Activated effector memory CD4-positive, alpha-beta T cell treated with Interleukin-2 at 50 U/mL for 16 hours (primary cell): ENCODE results near the gene CHRNA10.

Experiments used
- DNase-seq: peaks from one replicate; pipeline ENCODE4 v3.0.0-alpha.2; 2020

The CHRNA10 gene

GRCh38 chr11:3671334-3672254 is at the start of gene CHRNA10:
CHRNA10 (minus strand) TSS chr11:3671384; CDS start chr11:3671312, 72 bp downstream.
- no peak for DNase-seq

GRCh38 chr11:3712274-3712673 is 41.1 kb upstream of the CHRNA10 start:
- no peak for DNase-seq

- no peak for DNase-seq
Measured at GRCh38 chr11:3710485-3711259, 39.5 kb upstream of the CHRNA10 start.

GRCh38 chr11:3709977-3710376 is 38.8 kb upstream of the CHRNA10 start:
- no peak for DNase-seq

- DNase-seq, result no peak
Measured at GRCh38 chr11:3707176-3707575, 36.0 kb upstream of the CHRNA10 start.

GRCh38 chr11:3703383-3703782 is 32.2 kb upstream of the CHRNA10 start:
- no peak for DNase-seq

GRCh38 chr11:3700910-3701309 is 29.7 kb upstream of the CHRNA10 start:
- DNase-seq, result no peak

- DNase-seq, result no peak
Measured at GRCh38 chr11:3700410-3700809, 29.2 kb upstream of the CHRNA10 start.

GRCh38 chr11:3686751-3687150 is 15.6 kb upstream of the CHRNA10 start:
- DNase-seq, result no peak

GRCh38 chr11:3685923-3686322 is 14.7 kb upstream of the CHRNA10 start:
- DNase-seq, result no peak

GRCh38 chr11:3684819-3685172 is 13.6 kb upstream of the CHRNA10 start:
- no peak for DNase-seq

GRCh38 chr11:3684129-3684818 is 13.1 kb upstream of the CHRNA10 start:
- DNase-seq, result no peak

GRCh38 chr11:3683039-3683438 is 11.9 kb upstream of the CHRNA10 start:
- DNase-seq, result no peak

- DNase-seq, result no peak
Measured at GRCh38 chr11:3679077-3679476, 7.9 kb upstream of the CHRNA10 start.

- DNase-seq, result no peak
Measured at GRCh38 chr11:3675971-3676370, 4.8 kb upstream of the CHRNA10 start.

- no peak for DNase-seq
Measured at GRCh38 chr11:3674189-3674588, 3.0 kb upstream of the CHRNA10 start.

- DNase-seq, result no peak
Measured at GRCh38 chr11:3669742-3670183, 1.4 kb downstream of the CHRNA10 start.

- no peak for DNase-seq
Measured at GRCh38 chr11:3669128-3669527, 2.1 kb downstream of the CHRNA10 start.

- DNase-seq, result no peak
Measured at GRCh38 chr11:3667149-3668035, 3.8 kb downstream of the CHRNA10 start.

GRCh38 chr11:3666023-3666530 is 5.1 kb downstream of the CHRNA10 start:
- no peak for DNase-seq

GRCh38 chr11:3665336-3666022 is 5.7 kb downstream of the CHRNA10 start:
- DNase-seq, result no peak
